ENCODE measurements around the gene FCRL1. TPM values are rescaled to one million over a fixed set of nuclear protein-coding genes. Genes with fewer than 3 reads are reported as not detected.

The FCRL1 gene
- total RNA-seq, 1 donor from 2014 or later: not detected

DNA sequence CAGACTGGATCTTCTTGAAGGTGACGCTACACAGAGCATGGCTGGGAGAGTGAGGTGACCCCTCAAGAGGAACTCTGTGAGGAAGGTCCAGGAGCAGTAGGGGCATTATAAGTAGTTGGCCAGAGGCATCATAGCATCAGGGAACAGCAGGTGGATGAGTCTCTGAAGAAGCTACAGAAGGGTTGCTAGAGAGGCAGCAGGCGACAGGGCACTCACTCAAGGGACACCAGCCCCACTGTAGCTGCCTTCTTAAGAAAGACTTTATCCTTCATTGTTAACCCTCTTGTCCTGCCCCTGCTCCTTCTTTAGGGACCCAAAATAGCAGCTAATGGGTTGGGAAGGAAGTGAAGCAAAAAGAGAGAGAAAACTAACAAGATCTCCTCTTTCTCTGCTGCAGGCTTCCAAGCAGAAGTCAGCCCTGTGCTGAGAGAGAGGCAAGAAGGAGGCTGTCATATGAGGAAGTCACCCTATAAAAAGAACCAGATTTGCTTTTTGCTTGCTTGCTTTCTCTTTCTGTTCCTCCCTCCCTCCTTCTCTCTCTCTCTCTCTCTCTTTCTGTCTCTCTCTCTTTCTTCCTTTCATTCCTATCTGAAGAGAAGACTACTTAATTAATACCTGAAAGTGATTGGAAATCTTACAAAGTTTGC is 29.4 kb upstream of the FCRL1 start:
- TF ChIP-seq, protein P1, sequence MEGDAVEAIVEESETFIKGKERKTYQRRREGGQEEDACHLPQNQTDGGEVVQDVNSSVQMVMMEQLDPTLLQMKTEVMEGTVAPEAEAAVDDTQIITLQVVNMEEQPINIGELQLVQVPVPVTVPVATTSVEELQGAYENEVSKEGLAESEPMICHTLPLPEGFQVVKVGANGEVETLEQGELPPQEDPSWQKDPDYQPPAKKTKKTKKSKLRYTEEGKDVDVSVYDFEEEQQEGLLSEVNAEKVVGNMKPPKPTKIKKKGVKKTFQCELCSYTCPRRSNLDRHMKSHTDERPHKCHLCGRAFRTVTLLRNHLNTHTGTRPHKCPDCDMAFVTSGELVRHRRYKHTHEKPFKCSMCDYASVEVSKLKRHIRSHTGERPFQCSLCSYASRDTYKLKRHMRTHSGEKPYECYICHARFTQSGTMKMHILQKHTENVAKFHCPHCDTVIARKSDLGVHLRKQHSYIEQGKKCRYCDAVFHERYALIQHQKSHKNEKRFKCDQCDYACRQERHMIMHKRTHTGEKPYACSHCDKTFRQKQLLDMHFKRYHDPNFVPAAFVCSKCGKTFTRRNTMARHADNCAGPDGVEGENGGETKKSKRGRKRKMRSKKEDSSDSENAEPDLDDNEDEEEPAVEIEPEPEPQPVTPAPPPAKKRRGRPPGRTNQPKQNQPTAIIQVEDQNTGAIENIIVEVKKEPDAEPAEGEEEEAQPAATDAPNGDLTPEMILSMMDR (IDR thresholded peaks at IDR 0.05; ENCODE audit: unreplicated experiment): no peak
- Mint-ChIP-seq H3K36me3 (ENCODE audit: insufficient read depth) (no peaks in the 10 kb centered on the region), H3K9me3 (ENCODE audit: low read depth) (no peaks in the 10 kb centered on the region), H3K27ac (no peak overlapping the region), H3K27me3 (peaks cover under 1% of the 10 kb centered on the region), H3K4me3 (ENCODE audit: low read depth) (no peak overlapping the region), H3K4me1 (ENCODE audit: low read depth) (no peaks in the 10 kb centered on the region)
- no peak for DNase-seq (ENCODE audit: low spot score, unreplicated experiment)

DNA sequence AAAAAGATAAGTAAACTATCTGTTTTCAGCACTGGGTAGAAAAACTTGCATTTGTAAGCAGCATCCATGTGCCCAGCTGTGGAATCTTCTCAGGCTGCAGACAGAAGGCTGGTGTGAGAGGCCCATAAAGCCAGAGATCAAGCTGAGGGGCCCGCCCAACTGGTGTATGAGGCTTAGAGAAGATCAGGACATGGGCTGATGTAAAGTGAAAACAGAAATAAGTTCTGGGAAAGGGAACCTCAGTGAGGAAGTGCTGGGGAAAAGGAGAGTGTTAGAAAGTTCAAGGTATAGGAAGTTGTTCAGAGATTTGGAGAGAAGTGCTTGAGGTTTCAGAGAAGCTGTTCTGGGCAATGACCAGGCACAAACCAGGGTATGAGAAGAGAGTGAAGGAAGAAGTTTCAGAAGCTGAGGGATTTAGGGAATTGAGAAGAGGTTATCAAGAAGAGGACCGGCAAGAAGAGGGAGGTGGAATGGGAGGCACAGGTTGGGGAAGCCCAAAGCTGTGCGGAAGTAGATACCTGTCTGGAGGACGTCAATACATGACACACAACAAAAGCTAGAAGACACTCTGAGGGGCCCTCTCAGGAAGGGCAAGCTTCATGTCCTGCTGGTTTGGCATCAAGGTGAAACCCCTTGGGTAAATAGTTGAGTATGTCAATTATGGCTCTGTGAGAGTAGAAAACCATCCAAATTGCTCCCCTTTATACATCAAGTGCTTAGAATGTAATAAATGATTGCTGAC is 24.3 kb upstream of the FCRL1 start:
- no peaks in the 10 kb centered on the region for H3K4me1 Mint-ChIP-seq (ENCODE audit: low read depth)
- H3K4me3 Mint-ChIP-seq (ENCODE audit: low read depth): no peak overlapping the region
- DNase-seq (ENCODE audit: low spot score, unreplicated experiment): no peak
- H3K36me3 Mint-ChIP-seq (ENCODE audit: insufficient read depth): no peaks in the 10 kb centered on the region
- H3K27ac Mint-ChIP-seq: no peak overlapping the region
- TF ChIP-seq, protein P1 (IDR thresholded peaks at IDR 0.05; ENCODE audit: unreplicated experiment): no peak
- no peaks in the 10 kb centered on the region for H3K9me3 Mint-ChIP-seq (ENCODE audit: low read depth)
- H3K27me3 Mint-ChIP-seq: peaks cover 3% of the 10 kb centered on the region

DNA sequence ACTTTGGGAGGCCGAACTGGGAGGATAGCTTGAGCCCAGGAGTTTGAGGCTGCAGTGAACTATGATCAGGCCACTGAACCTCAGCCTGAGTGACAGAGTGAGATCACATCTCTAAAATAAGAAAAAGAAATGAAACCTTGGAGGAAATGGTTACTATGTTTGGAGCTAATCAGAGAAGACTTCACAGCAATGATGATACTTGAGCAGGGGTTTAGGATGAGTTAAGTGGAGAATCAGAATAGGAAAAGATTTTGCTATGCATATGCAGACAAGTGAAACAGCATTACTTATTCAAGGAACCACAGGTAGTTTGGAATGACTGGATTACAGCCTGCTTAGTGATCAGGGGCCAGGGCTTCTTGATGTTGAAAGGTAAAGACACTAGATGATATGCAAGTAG is 23.0 kb upstream of the FCRL1 start:
- Mint-ChIP-seq H3K4me1 (ENCODE audit: low read depth) (no peaks in the 10 kb centered on the region), H3K4me3 (ENCODE audit: low read depth) (no peak overlapping the region), H3K27me3 (peaks cover 3% of the 10 kb centered on the region), H3K27ac (no peak overlapping the region), H3K9me3 (ENCODE audit: low read depth) (no peaks in the 10 kb centered on the region), H3K36me3 (ENCODE audit: insufficient read depth) (no peaks in the 10 kb centered on the region)
- TF ChIP-seq, protein P1 (IDR thresholded peaks at IDR 0.05; ENCODE audit: unreplicated experiment): no peak
- no peak for DNase-seq (ENCODE audit: low spot score, unreplicated experiment)

DNA sequence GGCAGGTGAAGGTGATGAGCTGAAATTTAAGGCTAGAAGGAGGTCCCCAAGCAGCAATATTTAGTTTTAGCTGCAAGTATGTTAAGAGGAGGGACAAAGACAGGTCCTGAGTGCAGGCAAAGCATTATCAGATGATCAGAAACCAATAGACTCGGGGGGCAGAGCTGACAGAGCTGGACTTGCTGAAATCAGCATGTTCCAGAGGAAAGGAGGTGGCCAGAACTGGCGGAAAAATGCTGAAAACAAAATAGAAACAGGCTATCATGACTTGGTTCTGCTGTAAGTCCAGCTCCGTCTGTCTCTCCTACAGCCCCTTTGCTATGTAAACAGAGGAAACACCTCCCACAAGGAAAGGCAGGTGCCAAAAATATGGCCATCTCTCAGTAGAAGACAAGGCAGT is 21.8 kb upstream of the FCRL1 start, which contains the start of gene CD5L:
CD5L (minus strand) TSS at position 101 of the 400 bp plus-strand sequence. CDS start 107 bp downstream, outside the sequence.
- no peaks in the 10 kb centered on the region for H3K36me3 Mint-ChIP-seq (ENCODE audit: insufficient read depth)
- no peaks in the 10 kb centered on the region for H3K4me1 Mint-ChIP-seq (ENCODE audit: low read depth)
- TF ChIP-seq, protein P1 (IDR thresholded peaks at IDR 0.05; ENCODE audit: unreplicated experiment): no peak
- no peak within 1 kb of the TSS for H3K27ac Mint-ChIP-seq
- no peak for DNase-seq (ENCODE audit: low spot score, unreplicated experiment)
- peaks cover 3% of the 10 kb centered on the region for H3K27me3 Mint-ChIP-seq
- H3K4me3 Mint-ChIP-seq (ENCODE audit: low read depth): no peak within 1 kb of the TSS
- H3K9me3 Mint-ChIP-seq (ENCODE audit: low read depth): no peaks in the 10 kb centered on the region

DNA sequence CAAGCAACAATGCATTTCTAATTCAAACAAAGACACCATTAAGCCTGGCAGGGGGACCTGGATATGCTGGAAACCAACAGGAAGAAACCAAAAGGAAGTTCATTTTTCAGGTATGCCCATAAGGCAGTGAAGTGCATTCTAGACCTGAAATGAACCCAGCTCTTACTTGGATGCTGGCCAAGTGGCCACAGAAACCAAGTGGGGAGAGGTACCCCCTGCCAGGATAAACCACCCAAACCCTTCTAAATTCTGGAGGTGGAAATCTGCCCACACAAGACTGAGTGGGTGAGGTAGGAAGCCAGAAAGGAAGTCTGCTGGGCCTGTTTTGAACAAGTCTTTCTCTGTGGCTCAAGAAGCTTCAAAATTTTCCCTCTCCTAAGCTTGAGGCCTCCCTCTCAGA is 19.0 kb upstream of the FCRL1 start:
- Mint-ChIP-seq H3K27ac (no peak overlapping the region), H3K9me3 (ENCODE audit: low read depth) (no peaks in the 10 kb centered on the region), H3K4me3 (ENCODE audit: low read depth) (no peak overlapping the region), H3K27me3 (no peaks in the 10 kb centered on the region), H3K4me1 (ENCODE audit: low read depth) (no peaks in the 10 kb centered on the region), H3K36me3 (ENCODE audit: insufficient read depth) (no peaks in the 10 kb centered on the region)
- no peak for DNase-seq (ENCODE audit: low spot score, unreplicated experiment)
- TF ChIP-seq, protein P1 (IDR thresholded peaks at IDR 0.05; ENCODE audit: unreplicated experiment): no peak

Data from progenitor cell of endocrine pancreas (in vitro differentiated cells).